ENCODE data around the gene BMPER.

The BMPER gene

DNA sequence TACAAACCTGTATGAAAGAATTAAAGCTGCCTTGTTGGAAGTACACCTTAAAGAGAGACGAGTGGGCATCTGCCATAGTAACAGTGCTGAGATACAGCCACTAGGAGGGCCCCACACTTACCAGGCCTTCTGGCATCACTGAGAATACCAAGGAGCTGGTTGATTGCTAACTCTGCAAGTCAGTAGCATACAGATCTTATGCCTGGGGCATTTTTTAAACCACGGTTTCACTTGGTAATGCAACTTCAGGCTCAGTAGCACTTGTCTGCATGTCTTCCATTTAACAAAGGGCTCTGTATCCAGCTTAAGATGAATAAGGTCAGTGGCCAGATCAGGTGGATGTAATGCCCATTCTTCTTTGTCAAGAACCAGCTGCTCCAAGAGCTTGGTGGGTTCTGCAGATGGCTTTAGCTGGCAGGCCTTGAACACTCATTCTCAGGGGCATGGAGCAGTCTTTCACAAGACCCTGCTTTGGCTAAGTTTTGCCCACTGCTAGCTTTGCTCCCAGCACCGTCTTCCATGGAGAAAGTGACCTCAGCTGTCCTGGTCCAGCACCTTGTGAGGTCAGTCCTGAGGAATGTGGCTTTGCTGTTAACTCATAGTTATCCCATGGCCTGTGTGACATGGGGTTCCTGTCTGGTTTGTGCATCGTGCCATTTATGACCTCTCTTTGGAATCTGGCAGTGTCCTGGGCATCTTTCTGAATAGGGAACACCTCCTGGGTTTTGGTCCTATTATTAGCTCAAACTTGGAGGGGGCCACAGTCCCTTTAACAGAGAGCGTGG lies 68.1 kb downstream of the BMPER start:
- DNase-seq, result no peak

GRCh38 chr7:33979300-33979806 lies 74.0 kb downstream of the BMPER start:
- no peak for DNase-seq

GRCh38 chr7:33979807-33980355 lies 74.5 kb downstream of the BMPER start:
- DNase-seq, result no peak

DNA sequence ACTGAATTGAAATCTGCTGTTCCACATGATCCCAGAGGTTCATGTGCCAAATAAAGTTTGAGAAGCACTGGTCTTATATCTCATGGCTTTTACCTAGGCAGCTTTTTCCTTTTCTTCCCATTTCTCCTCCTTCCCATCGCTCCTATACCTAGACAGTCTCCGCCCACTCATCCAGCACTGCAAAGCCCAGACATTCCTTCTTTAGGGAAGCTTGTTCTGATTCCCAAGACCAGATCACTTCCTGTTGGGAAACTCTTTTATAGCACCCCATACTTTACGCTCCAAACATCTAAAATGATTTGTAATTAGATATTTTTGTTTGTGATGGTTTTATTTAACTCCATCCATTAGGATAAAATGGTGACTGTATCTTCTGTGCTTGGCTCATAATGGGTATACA lies 75.9 kb downstream of the BMPER start:
- DNase-seq, result no peak

- no peak for DNase-seq
Measured at GRCh38 chr7:33981671-33982424, 76.5 kb downstream of the BMPER start.

DNA sequence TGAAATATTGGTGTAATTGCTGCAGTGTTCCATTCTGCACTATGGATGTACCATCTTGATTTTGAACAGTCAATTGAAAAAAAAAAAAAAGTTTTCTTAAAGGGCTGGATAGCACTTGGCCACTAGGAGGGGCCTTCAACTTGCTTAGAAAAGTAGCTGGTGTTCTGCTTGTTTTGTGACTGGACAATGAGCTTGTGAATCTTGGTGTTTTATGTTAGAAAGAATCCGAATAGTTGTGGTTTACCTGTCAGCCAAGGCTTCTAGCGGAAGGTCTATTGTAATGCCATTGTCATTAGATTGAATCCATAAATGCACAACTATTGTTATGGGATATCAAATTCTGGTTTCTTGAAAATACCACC lies 77.1 kb downstream of the BMPER start:
- DNase-seq, result no peak

GRCh38 chr7:33986451-33986850 lies 81.1 kb downstream of the BMPER start:
- DNase-seq, result no peak

GRCh38 chr7:33986951-33987947 lies 81.9 kb downstream of the BMPER start:
- no peak for DNase-seq

- no peak for DNase-seq
Measured at GRCh38 chr7:33996899-33997298, 91.6 kb downstream of the BMPER start.

DNA sequence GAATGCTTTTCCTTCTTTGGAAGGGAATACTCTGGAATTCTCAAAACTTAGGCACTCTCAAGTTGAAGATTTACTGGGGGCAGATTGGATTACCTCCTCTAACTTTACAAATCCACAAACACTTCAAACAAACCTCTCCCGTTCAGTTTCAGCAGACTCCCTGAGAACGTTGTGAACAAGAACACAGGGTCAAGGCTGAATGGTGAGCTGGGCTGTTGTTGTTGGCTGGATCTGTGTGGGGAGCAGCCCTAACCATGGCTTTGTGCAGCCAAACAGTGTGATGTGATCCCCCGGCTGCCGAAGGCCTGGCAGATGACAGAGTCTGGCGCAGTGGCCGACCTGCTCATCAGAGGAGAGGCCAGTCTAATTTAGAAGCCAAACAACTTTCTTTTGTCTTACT lies 93.1 kb downstream of the BMPER start:
- DNase-seq, result no peak

DNA sequence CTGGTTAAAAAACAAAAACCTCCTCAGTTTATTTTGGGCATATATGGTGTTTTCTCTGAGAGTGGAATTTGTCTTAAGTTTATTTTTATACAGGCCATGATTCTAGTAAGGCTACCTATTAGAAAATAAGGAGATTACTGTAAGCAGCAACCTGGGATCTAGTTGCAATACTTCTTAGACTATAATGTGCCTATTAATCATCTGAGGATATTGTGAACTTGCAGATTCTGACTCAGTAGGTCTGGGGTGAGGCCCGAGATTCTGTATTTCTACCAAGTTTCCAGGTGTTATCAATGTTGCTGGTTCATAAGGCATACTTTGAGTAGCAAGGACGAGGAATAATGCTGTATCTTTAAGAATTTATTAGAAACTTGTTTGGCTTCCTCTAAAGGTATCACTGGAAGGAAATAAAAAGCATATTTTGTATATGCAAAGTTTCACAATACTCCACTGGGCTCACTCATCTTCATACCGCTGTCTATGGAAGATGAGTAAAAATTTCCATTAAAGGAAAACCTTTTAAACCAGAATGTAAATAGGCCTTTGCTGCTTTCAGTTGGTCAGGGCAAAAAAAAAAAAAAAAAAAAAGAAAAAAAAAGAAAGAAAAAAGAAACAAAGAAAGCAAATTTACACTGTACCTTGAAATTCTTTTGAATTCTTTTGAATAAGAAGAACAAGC lies 105.8 kb downstream of the BMPER start:
- DNase-seq, result no peak

DNA sequence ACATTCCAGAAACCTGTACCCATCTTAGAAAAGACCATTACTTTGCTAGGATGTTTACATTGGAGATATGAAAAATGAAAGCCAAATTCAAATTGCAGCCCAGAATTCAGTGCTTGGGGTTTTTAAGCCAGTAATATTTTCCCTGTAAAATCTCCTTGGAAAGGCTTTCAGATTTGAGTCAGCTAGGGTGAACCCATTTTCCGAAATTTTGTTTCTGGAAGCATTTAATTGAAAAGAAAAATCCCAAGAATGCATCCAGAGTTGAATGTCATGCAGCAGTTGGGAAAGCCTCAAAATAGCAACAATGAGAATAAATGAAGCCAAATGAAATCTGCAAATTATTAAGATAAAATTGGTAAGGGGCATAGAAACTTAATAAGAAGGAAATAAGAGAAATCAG lies 106.4 kb downstream of the BMPER start:
- DNase-seq, result no peak

GRCh38 chr7:34013421-34013820 lies 108.1 kb downstream of the BMPER start:
- no peak for DNase-seq

DNA sequence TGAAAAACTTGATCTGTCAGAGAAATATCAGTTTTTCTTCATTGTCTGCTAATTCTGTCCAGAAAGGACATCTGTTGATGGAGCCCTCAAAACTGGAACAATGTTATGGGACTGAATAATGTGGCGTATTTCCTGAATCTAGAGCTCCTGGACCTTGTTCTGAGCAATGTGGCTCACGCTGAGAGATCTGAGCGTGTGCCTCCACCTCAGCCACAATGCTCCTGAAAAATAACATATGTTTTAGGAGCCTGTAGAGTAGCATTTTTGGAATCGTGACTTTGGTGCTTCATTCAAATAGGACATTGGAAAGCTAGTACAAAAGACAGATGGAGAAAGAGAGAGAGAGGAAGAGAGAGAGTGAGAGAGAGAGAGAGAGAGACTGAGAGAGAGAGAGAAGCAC lies 110.3 kb downstream of the BMPER start:
- no peak for DNase-seq

DNA sequence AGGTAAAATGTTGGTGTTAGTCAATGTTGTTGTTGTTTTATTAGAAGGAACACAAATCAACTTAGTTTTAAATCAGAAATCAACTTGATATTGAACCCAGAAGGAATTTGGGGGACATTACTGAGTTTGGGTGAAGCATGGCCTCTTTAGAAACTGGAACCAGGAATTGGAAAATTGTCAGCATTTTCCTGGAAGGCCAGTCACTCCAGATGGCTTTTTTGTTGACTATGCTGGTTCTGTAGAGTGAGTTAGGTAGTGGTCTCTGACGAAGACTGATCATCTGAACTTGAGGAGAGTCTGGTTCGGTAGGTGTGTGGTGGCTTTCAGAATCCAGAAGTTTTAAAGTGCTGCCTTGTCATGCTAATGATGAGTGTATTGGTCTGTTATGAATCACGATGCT lies 111.5 kb downstream of the BMPER start:
- DNase-seq, result no peak

- DNase-seq, result no peak
Measured at GRCh38 chr7:34019301-34019790, 114.0 kb downstream of the BMPER start.

- no peak for DNase-seq
Measured at GRCh38 chr7:34022626-34023025, 117.3 kb downstream of the BMPER start.

DNA sequence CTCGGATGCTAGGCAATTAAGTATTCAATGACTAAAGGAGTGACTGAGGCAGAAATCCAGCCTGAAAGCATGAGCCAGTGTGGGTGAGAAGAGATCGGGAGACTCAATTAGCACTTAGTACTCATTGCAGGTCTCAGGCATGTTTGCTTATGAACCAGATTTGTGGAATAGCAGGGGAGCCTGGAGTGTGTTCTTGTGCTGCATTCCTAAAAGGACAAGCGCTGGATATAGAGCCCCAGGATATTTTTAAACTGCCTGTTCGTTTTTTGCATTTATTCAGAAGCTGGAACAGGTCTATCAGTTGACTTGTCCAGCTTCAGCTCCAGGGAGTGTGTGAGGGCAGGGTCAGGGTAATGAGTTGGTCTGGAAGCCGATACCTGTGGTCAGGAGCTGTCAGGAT lies 120.3 kb downstream of the BMPER start:
- no peak for DNase-seq

DNA sequence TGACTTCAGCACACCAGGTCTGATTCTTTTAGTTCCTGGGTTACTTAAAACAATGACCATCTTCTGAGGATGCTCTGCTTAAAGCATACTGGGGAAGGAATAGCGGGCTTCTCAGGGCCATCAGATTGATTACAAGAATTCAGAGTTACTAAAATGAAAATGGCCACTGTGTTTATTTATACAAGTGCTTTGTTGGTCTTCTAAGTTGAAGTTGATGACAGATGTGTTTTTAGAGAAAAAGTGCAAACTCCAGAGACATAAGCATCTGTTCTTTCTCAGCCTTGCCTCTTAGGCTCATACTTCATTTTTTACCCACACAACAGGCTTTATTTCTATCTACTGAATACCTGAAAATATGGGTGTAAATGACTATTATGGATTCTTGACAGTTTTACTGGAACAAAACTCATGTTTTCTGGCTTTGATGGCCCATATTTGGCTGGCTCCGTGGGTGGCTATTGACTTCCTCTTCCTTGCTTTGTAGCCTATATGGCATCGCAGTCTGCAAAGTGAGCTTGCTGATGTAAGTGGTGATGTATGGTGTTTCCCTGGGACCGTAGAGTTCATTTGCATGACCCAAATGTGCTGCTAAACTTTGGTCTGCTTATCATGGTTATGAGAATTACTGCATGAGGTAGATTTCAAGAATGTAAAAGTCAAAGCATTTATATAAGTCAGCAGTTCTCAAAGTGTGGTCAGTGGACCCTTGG lies 121.3 kb downstream of the BMPER start:
- no peak for DNase-seq

- no peak for DNase-seq
Measured at GRCh38 chr7:34031156-34031555, 125.8 kb downstream of the BMPER start.

DNA sequence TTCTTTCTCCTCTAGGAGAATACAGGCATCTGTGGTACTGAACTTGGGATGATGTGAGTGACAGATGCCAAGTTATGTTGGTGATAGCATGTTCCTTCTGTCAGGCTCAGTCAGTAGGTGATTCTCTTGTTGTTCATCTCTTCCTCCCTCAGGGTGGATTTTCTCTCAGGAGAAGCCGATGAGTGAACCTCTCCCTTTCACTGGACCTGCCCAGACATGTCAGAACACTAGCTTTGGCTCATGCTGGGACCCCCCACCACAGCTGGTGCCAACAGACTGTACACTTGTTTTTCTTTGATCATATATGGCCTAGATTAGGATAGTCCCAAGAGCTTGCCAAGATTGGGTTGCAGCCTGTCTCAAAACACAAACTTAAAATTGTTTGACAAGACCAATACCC lies 129.4 kb downstream of the BMPER start:
- DNase-seq, result no peak
